OCI-LY3 (cell line): ENCODE results near the gene CELA2A.
"Not testable (repeated sequence)": the region's sequence is repeated elsewhere in the genome, so short reads cannot be mapped to it uniquely, and the experiment has no call there.

Experiments used
- H2AFZ ChIP-seq: fragments of 200-600, 300-600 bp; shearing (Covaris generic); 2 replicates; pipeline ENCODE4 v1.6.0; 2014; ENCODE audit warnings: antibody characterized with exemption, low read depth, low read length
- H3K27ac ChIP-seq: fragments of 200-600, 300-600 bp; sonication (generic); 2 replicates; pipeline ENCODE4 v1.5.1; 2014; ENCODE audit warnings: mild to moderate bottlenecking, low read length, moderate library complexity, mixed read lengths
- H3K27me3 ChIP-seq: fragments of 200-600, 300-600 bp; sonication (generic); 2 replicates; pipeline ENCODE4 v1.6.1; 2014; ENCODE audit warnings: low read depth, low read length, mixed read lengths
- H3K36me3 ChIP-seq: fragments of 200-600, 300-600 bp; sonication (generic); replicated peaks from 2 replicates; pipeline ENCODE3; 2014; ENCODE audit warnings: low read depth, low read length, mixed read lengths
- H3K4me1 ChIP-seq: fragments of 300-600, 200-600 bp; sonication (generic); 2 replicates; pipeline ENCODE4 v1.6.1; 2014; ENCODE audit warnings: low read length, mixed read lengths
- H3K4me2 ChIP-seq: fragments of 200-600, 300-600 bp; sonication (generic); 2 replicates; pipeline ENCODE4 v1.6.1; 2014; ENCODE audit warnings: low read length, mixed read lengths
- H3K4me3 ChIP-seq: fragments of 300-600, 200-600 bp; sonication (generic); 2 replicates; pipeline ENCODE4 v1.5.1; 2014; ENCODE audit warnings: antibody characterized with exemption, mild to moderate bottlenecking, low read length, moderate library complexity
- H3K79me2 ChIP-seq: fragments of 300-600, 200-600 bp; shearing (Covaris generic); 2 replicates; pipeline ENCODE4 v1.6.1; 2014; ENCODE audit warnings: mild to moderate bottlenecking, low read length, mixed read lengths
- H3K9ac ChIP-seq: fragments of 300-600, 200-600 bp; shearing (Covaris generic); 2 replicates; pipeline ENCODE4 v1.6.0; 2014; ENCODE audit warnings: mild to moderate bottlenecking, low read length, moderate library complexity
- H3K9me3 ChIP-seq: fragments of 200-600, 300-600 bp; shearing (Covaris generic); 2 replicates; pipeline ENCODE4 v1.6.1; 2014; ENCODE audit warnings: low read length, mixed read lengths; ENCODE audit not compliant: insufficient read depth
- H4K20me1 ChIP-seq: fragments of 200-600, 300-600 bp; sonication (generic); 2 replicates; pipeline ENCODE4 v1.6.1; 2016; ENCODE audit warnings: low read length, mixed read lengths; ENCODE audit not compliant: insufficient read depth
- CTCF ChIP-seq: fragments of 200-600, 300-600 bp; sonication (generic); IDR thresholded peaks from 2 replicates; pipeline ENCODE4 v1.5.1; 2014; ENCODE audit warnings: antibody characterized with exemption, low read length, low read depth
- EZH2phosphoT487 ChIP-seq: fragments of 200-600 bp; shearing (Covaris generic); IDR thresholded peaks from 2 replicates; pipeline ENCODE4 v1.6.1; 2018; ENCODE audit warnings: antibody characterized with exemption, mixed run types, low read depth

The CELA2A gene

GRCh38 chr1:15515022-15515663 lies 58.6 kb downstream of the CELA2A start:
- Histone ChIP-seq H4K20me1 (no peaks in the 10 kb centered on the region), H2AFZ (no peak overlapping the region), H3K27ac (no peak overlapping the region), H3K9me3 (no peaks in the 10 kb centered on the region), H3K4me1 (peaks cover 9% of the 10 kb centered on the region), H3K9ac (no peak overlapping the region), H3K36me3 (peaks cover 3% of the 10 kb centered on the region), H3K27me3 (no peaks in the 10 kb centered on the region), H3K4me2 (peak overlapping the region; percentile 39), H3K79me2 (no peaks in the 10 kb centered on the region), H3K4me3 (no peak overlapping the region)
- TF ChIP-seq CTCF (no peak), EZH2phosphoT487 (no peak)

GRCh38 chr1:15519625-15520024 lies 63.1 kb downstream of the CELA2A start:
- no peak overlapping the region for H3K4me2 ChIP-seq

DNA sequence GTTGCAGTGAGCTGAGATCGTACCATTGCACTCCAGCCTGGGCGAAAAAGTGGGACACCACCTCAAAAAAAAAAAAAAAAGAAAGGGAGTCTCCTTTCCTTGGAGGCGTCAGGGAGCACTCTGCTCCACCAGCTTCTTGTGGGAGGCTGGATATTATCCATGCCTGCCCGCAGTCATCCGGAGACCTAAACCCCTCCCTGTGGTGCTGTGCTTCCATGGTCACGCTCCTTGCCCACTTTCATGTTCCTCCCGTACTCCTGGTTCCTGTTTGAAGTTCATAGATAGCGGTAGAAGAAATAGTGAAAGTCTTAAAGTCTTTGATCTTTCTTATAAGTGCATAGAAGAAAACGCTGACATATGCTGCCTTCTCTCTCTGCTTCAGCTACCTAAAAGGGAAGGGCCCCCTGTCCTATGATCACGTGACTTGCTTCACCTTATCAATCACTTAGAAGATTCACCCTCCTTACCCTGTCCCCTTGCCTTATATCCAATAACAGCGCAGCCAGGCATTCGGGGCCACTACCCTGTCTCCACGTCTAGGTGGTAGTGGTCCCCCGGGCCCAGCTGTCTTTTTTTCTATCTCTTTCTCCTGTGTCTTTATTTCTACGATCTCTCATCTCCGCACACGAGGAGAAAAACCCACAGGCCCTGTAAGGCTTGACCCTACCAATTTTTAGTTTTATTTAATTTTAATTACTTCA lies 64.8 kb downstream of the CELA2A start:
- not testable (repeated sequence) for H3K36me3 ChIP-seq, H3K4me2 ChIP-seq, H3K4me3 ChIP-seq, H2AFZ ChIP-seq, H3K79me2 ChIP-seq, H3K27ac ChIP-seq, H4K20me1 ChIP-seq, H3K27me3 ChIP-seq, H3K9ac ChIP-seq, H3K9me3 ChIP-seq
- peaks cover 15% of the 10 kb centered on the region for H3K4me1 ChIP-seq

More at GRCh38 chr1:15519625-15520024, 63.1 kb downstream of the CELA2A start:
- Histone ChIP-seq H3K27ac (no peak overlapping the region), H3K4me3 (no peak overlapping the region), H3K79me2 (no peaks in the 10 kb centered on the region), H3K9me3 (no peaks in the 10 kb centered on the region), H4K20me1 (no peaks in the 10 kb centered on the region), H3K9ac (no peak overlapping the region), H3K4me1 (peaks cover 18% of the 10 kb centered on the region), H3K36me3 (peaks cover 3% of the 10 kb centered on the region), H2AFZ (no peak overlapping the region), H3K27me3 (no peaks in the 10 kb centered on the region)
- no peak for TF ChIP-seq CTCF
- TF ChIP-seq EZH2phosphoT487: no peak
